Right lobe of liver (tissue), 6 donors: Measurements from ENCODE around the gene NFAT5. TPM values are rescaled to one million over a fixed set of nuclear protein-coding genes. Genes with fewer than 3 reads are reported as not detected.

Experiments used
- ATAC-seq, 4 donors: fragments of 200-7000 bp; cut with Tn5 transposase; one replicate each; pipeline ENCODE4 v1.9.1; 2020; ENCODE audit warnings: mild to moderate bottlenecking in 4 of 4, moderate library complexity in 4 of 4
- DNase-seq, 3 donors: peaks; one replicate each; pipeline ENCODE4 v3.0.0-alpha.2; 2020
- H3K27ac ChIP-seq, 3 donors: fragments of 200-600 bp; one replicate each; pipeline ENCODE4 v1.8.0; 2022
- H3K27me3 ChIP-seq, 2 donors: fragments of 200-600 bp; one replicate each; pipeline ENCODE4 v1.8.0; 2022
- H3K36me3 ChIP-seq, 4 donors: fragments of 200-600 bp; sonication (generic) in 1 of 4; one replicate each; pipeline versions ENCODE4 v1.5.1 to v1.8.0; 2017 to 2022; ENCODE audit warnings: control low read depth in 1 of 4
- H3K4me1 ChIP-seq, 4 donors: fragments of 200-600 bp; sonication (generic) in 1 of 4; one replicate each; pipeline versions ENCODE4 v1.5.1 to v1.8.0; 2017 to 2022; ENCODE audit warnings: control low read depth in 1 of 4
- H3K4me3 ChIP-seq, 3 donors: fragments of 200-600 bp; one replicate each; pipeline ENCODE4 v1.8.0; 2022
- H3K9me3 ChIP-seq, 4 donors: fragments of 200-600 bp; sonication (generic) in 1 of 4; one replicate each; pipeline versions ENCODE4 v1.5.1 to v1.8.0; 2017 to 2022; ENCODE audit warnings: control low read depth in 1 of 4
- POLR2A ChIP-seq: fragments of 450-650 bp; IDR thresholded peaks from one replicate; pipeline ENCODE4 v1.6.1; 2017; ENCODE audit warnings: antibody characterized with exemption, mild to moderate bottlenecking
- WGBS: methylation state at CpG from one replicate; pipeline ENCODE4 v1.1.6; 2018; ENCODE audit warnings: low coverage, low lambda C conversion rate; ENCODE audit not compliant: insufficient coverage; ENCODE audit errors: missing lambda C conversion rate; 5-methylcytosine and 5-hydroxymethylcytosine counted together
- intact Hi-C, 2 donors: fragments of 100-400 bp; cut with DNase I; formaldehyde crosslinking; loops; one replicate each; pipeline versions ENCODE4 v1.11.2 to v1.14.1; 2022
- total RNA-seq, 6 experiments: library from RNA; depleted of rRNA in 2 of 6; stranded (reverse); fragments of >200 nt in 2 of 6; fragmentation: NEBNext Ultra II Directional in 3 of 6; extraction: Animal tissue kit (Norgen Biotek cat#: 25700) in 3 of 6; gene quantifications; one replicate each; pipeline versions ENCODE4 v1.1.0 to v1.2.4, GENCODE V29; 2016 to 2023
- TF ChIP-seq, protein P1 (sequence below), 4 donors: fragments of 200-600 bp in 3 of 4; fragments of 450-650 bp in 1 of 4; IDR thresholded peaks; one replicate each; pipeline versions ENCODE4 v1.5.1 to v1.8.0; 2016 to 2022; ENCODE audit warnings: antibody characterized with exemption in 4 of 4, mild to moderate bottlenecking in 2 of 4
- donor health status: DM: no; HTN: yes; CAD: no.
- donor health status: DM: no; HTN: no; CAD: no.
- donor health status: DM: no; HTN: no; CAD: no.
- donor health status: DM: no; HTN: yes; CAD: no.
- donor health status: DM: no; HTN: yes; CAD: no.

Gene NFAT5
- total RNA-seq, 6 experiments from 2014 or later, result 10.3 to 19.6 (median 14.8) TPM

DNA sequence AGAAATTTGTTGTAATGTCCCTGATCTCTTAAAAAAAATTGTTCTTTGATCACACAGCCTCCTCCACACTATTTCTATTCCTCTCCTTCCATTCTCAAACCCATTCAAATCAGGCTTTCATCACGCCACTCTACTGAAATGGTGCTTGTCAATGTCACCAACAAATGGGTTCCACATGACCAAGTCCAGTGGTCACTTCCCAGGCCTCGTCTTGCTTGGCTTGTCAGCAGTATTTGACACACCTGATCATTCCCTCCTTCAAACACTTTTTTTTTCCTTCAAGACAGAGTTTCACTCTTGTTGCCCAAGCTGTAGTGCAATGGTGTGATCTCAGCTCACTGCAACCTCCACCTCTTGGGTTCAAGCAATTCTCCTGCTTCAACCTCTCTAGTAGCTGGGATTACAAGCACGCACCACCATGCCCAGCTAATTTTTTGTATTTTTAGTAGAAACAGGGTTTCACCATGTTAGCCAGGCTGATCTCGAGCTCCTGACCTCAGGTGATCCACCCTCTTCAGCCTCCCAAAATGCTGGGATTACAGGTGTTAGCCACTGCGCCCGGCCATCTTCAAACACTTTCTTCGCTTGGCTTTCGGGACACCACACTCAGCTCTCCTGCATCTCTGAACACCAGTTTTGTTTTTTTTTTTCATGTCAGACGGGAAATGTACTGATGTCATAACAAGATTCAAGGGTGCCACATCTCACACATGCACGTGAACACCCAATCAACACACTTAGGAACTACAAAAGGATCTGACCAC lies 142.3 kb downstream of the NFAT5 start:
- H3K4me3 ChIP-seq, result no peak overlapping the region
- peaks cover 0 to under 1% (median 0%) of the 10 kb centered on the region in 4 donors for H3K36me3 ChIP-seq
- ATAC-seq, result no peak
- no peak for DNase-seq
- WGBS, result 89% methylated on average over 10 of the region's 10 CpGs
- TF ChIP-seq, protein P1, sequence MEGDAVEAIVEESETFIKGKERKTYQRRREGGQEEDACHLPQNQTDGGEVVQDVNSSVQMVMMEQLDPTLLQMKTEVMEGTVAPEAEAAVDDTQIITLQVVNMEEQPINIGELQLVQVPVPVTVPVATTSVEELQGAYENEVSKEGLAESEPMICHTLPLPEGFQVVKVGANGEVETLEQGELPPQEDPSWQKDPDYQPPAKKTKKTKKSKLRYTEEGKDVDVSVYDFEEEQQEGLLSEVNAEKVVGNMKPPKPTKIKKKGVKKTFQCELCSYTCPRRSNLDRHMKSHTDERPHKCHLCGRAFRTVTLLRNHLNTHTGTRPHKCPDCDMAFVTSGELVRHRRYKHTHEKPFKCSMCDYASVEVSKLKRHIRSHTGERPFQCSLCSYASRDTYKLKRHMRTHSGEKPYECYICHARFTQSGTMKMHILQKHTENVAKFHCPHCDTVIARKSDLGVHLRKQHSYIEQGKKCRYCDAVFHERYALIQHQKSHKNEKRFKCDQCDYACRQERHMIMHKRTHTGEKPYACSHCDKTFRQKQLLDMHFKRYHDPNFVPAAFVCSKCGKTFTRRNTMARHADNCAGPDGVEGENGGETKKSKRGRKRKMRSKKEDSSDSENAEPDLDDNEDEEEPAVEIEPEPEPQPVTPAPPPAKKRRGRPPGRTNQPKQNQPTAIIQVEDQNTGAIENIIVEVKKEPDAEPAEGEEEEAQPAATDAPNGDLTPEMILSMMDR (IDR thresholded peaks at IDR 0.05), result no peak
- TF ChIP-seq POLR2A, result no peak
- H3K9me3 ChIP-seq, result no peaks in the 10 kb centered on the region
- intact Hi-C loops, result no loop called here
- no peaks in the 10 kb centered on the region for H3K27me3 ChIP-seq
- peaks cover 0 to 3% (median 0%) of the 10 kb centered on the region in 4 donors for H3K4me1 ChIP-seq
- H3K27ac ChIP-seq, result no peak overlapping the region

DNA sequence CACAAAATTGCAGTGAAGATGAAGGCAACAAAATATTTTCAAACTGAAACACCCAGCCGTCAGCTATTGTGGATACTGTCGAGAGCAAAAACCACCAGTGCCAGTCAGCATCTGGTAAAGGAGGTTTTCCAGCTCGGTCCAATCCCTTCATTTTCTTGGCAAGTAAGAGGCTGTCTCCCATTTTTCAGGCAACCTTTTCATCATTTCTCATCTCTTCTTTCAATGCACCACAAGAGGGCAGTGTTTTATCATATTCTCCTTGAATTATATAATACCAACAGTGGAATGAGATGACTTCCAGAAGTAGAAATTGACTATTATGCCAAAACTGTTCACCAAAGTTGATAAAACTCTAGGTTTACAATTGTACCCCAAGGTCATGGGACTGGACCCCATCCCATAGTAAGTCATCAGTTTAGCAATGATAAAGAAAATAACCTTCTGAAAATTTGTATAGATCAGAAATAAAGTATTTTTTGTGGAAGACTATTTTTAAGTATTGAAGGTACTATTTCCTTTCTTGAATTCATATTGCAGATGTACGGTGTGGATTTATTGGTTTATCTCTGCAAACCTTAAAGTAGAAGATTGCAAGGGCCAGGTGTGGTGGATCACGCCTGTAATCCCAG lies 143.8 kb downstream of the NFAT5 start:
- TF ChIP-seq, protein P1 (IDR thresholded peaks at IDR 0.05), result peak; percentile 65 to 77 (median 68)
- no peak for TF ChIP-seq POLR2A
- 37% methylated on average over 5 of the region's 5 CpGs for WGBS
- DNase-seq (no peak), ATAC-seq (peak; percentile 70 to 86 (median 82))
- Histone ChIP-seq H3K9me3 (no peaks in the 10 kb centered on the region), H3K36me3 (peaks cover 0 to 4% (median 0%) of the 10 kb centered on the region in 4 donors), H3K4me3 (no peak overlapping the region), H3K4me1 (peaks cover 0 to 3% (median 0%) of the 10 kb centered on the region in 4 donors), H3K27ac (no peak overlapping the region), H3K27me3 (no peaks in the 10 kb centered on the region)
- intact Hi-C loops, result no loop called here

DNA sequence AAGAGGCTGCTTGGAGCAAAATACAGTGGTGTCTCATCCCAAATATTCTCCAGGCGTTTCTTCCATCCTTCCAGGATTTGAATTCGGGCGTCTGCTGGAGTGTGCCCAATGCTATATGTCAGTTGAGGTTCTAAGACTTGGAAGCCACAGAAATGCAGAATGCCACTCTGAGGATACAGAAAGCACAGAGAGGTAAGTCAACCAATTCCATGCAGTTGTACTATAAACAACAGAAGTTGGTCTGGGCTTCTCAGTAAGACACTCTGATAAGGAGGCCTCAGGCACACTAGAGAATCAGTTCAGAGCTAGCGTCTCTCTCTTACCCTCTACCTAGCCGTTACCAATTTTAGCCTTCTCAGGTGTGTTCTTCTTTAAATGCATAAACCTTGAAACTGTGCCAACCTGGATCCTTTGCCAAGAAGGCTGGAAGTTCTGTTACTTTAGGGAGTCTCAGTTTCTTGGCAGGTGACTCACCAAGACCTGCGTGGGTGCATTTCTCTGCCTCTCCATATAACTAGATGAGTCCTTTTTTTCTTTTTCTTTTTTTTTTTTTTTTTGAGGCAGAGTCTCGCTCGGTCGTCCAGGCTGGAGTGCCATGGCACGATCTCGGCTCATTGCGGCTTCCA lies 145.5 kb downstream of the NFAT5 start:
- 87% methylated on average over 12 of the region's 12 CpGs for WGBS
- no peaks in the 10 kb centered on the region for H3K9me3 ChIP-seq
- TF ChIP-seq, protein P1 (IDR thresholded peaks at IDR 0.05), result no peak
- TF ChIP-seq POLR2A, result no peak
- no peak overlapping the region for H3K27ac ChIP-seq
- ATAC-seq, result no peak
- H3K27me3 ChIP-seq, result no peaks in the 10 kb centered on the region
- H3K4me1 ChIP-seq, result peaks cover 0 to 13% (median 0%) of the 10 kb centered on the region in 4 donors
- H3K36me3 ChIP-seq, result peaks cover 0 to 4% (median 0%) of the 10 kb centered on the region in 4 donors
- H3K4me3 ChIP-seq, result no peak overlapping the region
- intact Hi-C loops, result no loop called here
- no peak for DNase-seq

- no peaks in the 10 kb centered on the region for H3K9me3 ChIP-seq
- TF ChIP-seq, protein P1 (IDR thresholded peaks at IDR 0.05), result no peak
- no peak for TF ChIP-seq POLR2A
- H3K27ac ChIP-seq, result no peak overlapping the region
- ATAC-seq (no peak), DNase-seq (no peak)
- H3K27me3 ChIP-seq, result no peaks in the 10 kb centered on the region
- H3K4me3 ChIP-seq, result no peak overlapping the region
- H3K36me3 ChIP-seq, result peaks cover 0 to 4% (median 0%) of the 10 kb centered on the region in 4 donors
- 81% methylated on average over 4 of the region's 4 CpGs for whole genome bisulfite sequencing
- intact Hi-C loops, result no loop called here
- H3K4me1 ChIP-seq, result peaks cover 0 to 11% (median 0%) of the 10 kb centered on the region in 4 donors
Measured at GRCh38 chr16:69712277-69712676, 146.5 kb downstream of the NFAT5 start.
